Endothelial cell of umbilical vein (primary cell): ENCODE measurements around the gene SLC13A5. TPM values are rescaled to one million over a fixed set of nuclear protein-coding genes. Genes with fewer than 3 reads are reported as not detected.

Experiments
- BruUV-seq: library from RNA; stranded (reverse); fragments of 400-500 nt; replicated peaks from 2 replicates; lab custom pipeline; 2021; lab: Mats Ljungman, UMichigan
- CTCF ChIA-PET: fragments of 300-600, 350-600 bp; sonication (Branson Sonifier 250); formaldehyde crosslinking; loops from one replicate; lab custom pipeline; 2021; ENCODE audit warnings: antibody characterized with exemption, inconsistent platforms; lab: Charles Lee
- POLR2A ChIA-PET: fragments of 300-600, 350-600 bp; sonication (Branson Sonifier 250); formaldehyde crosslinking; loops from one replicate; lab custom pipeline; 2021; ENCODE audit warnings: antibody characterized with exemption, inconsistent platforms; lab: Charles Lee
- DNase-seq: peaks from one replicate; pipeline ENCODE4 v3.0.0-alpha.2; 2011; ENCODE audit warnings: low read depth, low spot score
- FAIRE-seq: peaks from 2 replicates; lab custom pipeline; 2011; peaks lifted over from hg19 to GRCh38; lab: Jason Lieb, UNC
- H2AFZ ChIP-seq: 2 replicates; pipeline ENCODE4 v1.6.0; 2012; ENCODE audit warnings: low read depth, low read length, control low read depth, inconsistent platforms
- H3K27ac ChIP-seq: 2 replicates; pipeline ENCODE4 v1.5.1; 2011; ENCODE audit warnings: low read depth, mild to moderate bottlenecking, control low read depth, low read length, moderate library complexity; ENCODE audit not compliant: insufficient read depth
- H3K27me3 ChIP-seq, 2 experiments: 2 replicates each; pipeline versions ENCODE4 v1.6.0 to v1.6.1; 2011; ENCODE audit warnings: low read length in 2 of 2, mixed read lengths in 1 of 2; ENCODE audit not compliant: control insufficient read depth in 2 of 2, insufficient read depth in 2 of 2
- H3K36me3 ChIP-seq, 2 experiments: 2 replicates in 1 of 2; 3 replicates in 1 of 2; pipeline ENCODE4 v1.5.1; 2011; ENCODE audit warnings: low read length in 2 of 2, mild to moderate bottlenecking in 1 of 2, moderate library complexity in 1 of 2; ENCODE audit not compliant: control insufficient read depth in 2 of 2, insufficient read depth in 2 of 2; ENCODE audit errors: extremely low read depth in 1 of 2
- H3K4me1 ChIP-seq: 3 replicates; pipeline ENCODE4 v1.5.1; 2011; ENCODE audit warnings: mild to moderate bottlenecking, low read length; ENCODE audit not compliant: control insufficient read depth, insufficient read depth; ENCODE audit errors: extremely low read depth
- H3K4me2 ChIP-seq: 2 replicates; pipeline ENCODE4 v1.6.1; 2011; ENCODE audit warnings: low read length, control low read depth, mixed read lengths; ENCODE audit not compliant: insufficient read depth
- H3K4me3 ChIP-seq, 3 experiments: fragments of 200-600 bp in 1 of 3; sonication (generic), shearing (Covaris generic) in 1 of 3; replicated peaks in 1 of 3; 2 replicates each; pipeline ENCODE4 v1.5.1; 2011 to 2016; ENCODE audit warnings: control low read depth in 3 of 3, low read length in 3 of 3, mild to moderate bottlenecking in 2 of 3, inconsistent platforms in 1 of 3, low read depth in 1 of 3, moderate library complexity in 1 of 3; ENCODE audit not compliant: insufficient read depth in 1 of 3
- H3K79me2 ChIP-seq: 2 replicates; pipeline ENCODE4 v1.6.0; 2012; ENCODE audit warnings: low read length, inconsistent platforms; ENCODE audit not compliant: control insufficient read depth, insufficient read depth
- H3K9ac ChIP-seq: replicated peaks from 2 replicates; pipeline ENCODE3; 2011; ENCODE audit warnings: low read length, control low read depth; ENCODE audit not compliant: insufficient read depth; ENCODE audit errors: extremely low read depth
- H3K9me1 ChIP-seq: replicated peaks from 3 replicates; pipeline ENCODE4 v1.6.0; 2011; ENCODE audit warnings: mild to moderate bottlenecking, low read length; ENCODE audit not compliant: control insufficient read depth, insufficient read depth; ENCODE audit errors: extremely low read depth
- H3K9me3 ChIP-seq: replicated peaks from 2 replicates; pipeline ENCODE4 v1.5.1; 2012; ENCODE audit warnings: low read length, inconsistent platforms; ENCODE audit not compliant: control insufficient read depth, insufficient read depth
- H4K20me1 ChIP-seq: replicated peaks from 2 replicates; pipeline ENCODE3; 2011; ENCODE audit warnings: mild to moderate bottlenecking, low read length; ENCODE audit not compliant: control insufficient read depth, insufficient read depth; ENCODE audit errors: extremely low read depth
- CTCF ChIP-seq, 2 donors: IDR thresholded peaks; 1 replicate in 1 of 2; 2 replicates in 1 of 2; pipeline ENCODE4 v1.5.1; 2011; ENCODE audit warnings: low read length in 2 of 2, mild to moderate bottlenecking in 2 of 2, moderate library complexity in 2 of 2, control low read depth in 1 of 2, inconsistent platforms in 1 of 2, low read depth in 1 of 2; ENCODE audit not compliant: insufficient read depth in 1 of 2; ENCODE audit errors: extremely low read depth in 1 of 2
- EZH2 ChIP-seq: IDR thresholded peaks from 2 replicates; pipeline ENCODE4 v1.6.1; 2012; ENCODE audit warnings: borderline replicate concordance, low read depth, mild to moderate bottlenecking, moderate library complexity, low read length, inconsistent platforms; ENCODE audit not compliant: severe bottlenecking
- FOS ChIP-seq: IDR thresholded peaks from 2 replicates; pipeline ENCODE4 v1.6.1; 2011; ENCODE audit warnings: mild to moderate bottlenecking, low read length, moderate library complexity, borderline replicate concordance; ENCODE audit not compliant: insufficient read depth
- GATA2 ChIP-seq: IDR thresholded peaks from 2 replicates; pipeline ENCODE4 v1.7.0; 2011; ENCODE audit warnings: low read depth, mild to moderate bottlenecking, moderate library complexity, mixed read lengths, low read length; ENCODE audit not compliant: insufficient read length, insufficient read depth
- JUN ChIP-seq: IDR thresholded peaks from 2 replicates; pipeline ENCODE4 v1.6.1; 2011; ENCODE audit warnings: borderline replicate concordance, low read depth; ENCODE audit not compliant: insufficient read length, insufficient read depth
- MYC ChIP-seq: IDR thresholded peaks from one replicate; pipeline ENCODE4 v1.6.1; 2011; ENCODE audit warnings: mild to moderate bottlenecking, low read depth, low read length
- POLR2A ChIP-seq: IDR thresholded peaks from 2 replicates; pipeline ENCODE4 v1.6.1; 2012; ENCODE audit warnings: low read depth, mild to moderate bottlenecking, control low read depth, low read length
- dilution Hi-C: fragments of 300-500 bp; cut with MboI; formaldehyde crosslinking; loops from one replicate; pipeline ENCODE4 v1.15.0; 2019; ENCODE audit warnings: low sequenced_read_pairs; ENCODE audit not compliant: extremely low pct_ligation_motif_present
- intact Hi-C: fragments of 100-400 bp; cut with micrococcal nuclease; formaldehyde crosslinking; loops from one replicate; pipeline ENCODE4 v1.10.0; 2022
- polyA plus RNA-seq, 4 experiments: library from polyadenylated mRNA; depleted of rRNA in 3 of 4; stranded (reverse) in 3 of 4; unstranded in 1 of 4; fragments of >200 nt; gene quantifications; 2 replicates each; pipeline versions ENCODE4 v1.2.1 to v1.2.3, GENCODE V29; 2011 to 2012; ENCODE audit warnings: missing spikeins in 1 of 4
- total RNA-seq: library from RNA; stranded (reverse); gene quantifications from 2 replicates; pipeline ENCODE4 v1.2.3, GENCODE V29; 2021

SLC13A5 gene
- total and polyA plus RNA-seq, 2 donors (not counting 3 experiments of a cell fraction or from before 2014, with no cell fraction given), result 0.03 TPM; not detected in 1

DNA sequence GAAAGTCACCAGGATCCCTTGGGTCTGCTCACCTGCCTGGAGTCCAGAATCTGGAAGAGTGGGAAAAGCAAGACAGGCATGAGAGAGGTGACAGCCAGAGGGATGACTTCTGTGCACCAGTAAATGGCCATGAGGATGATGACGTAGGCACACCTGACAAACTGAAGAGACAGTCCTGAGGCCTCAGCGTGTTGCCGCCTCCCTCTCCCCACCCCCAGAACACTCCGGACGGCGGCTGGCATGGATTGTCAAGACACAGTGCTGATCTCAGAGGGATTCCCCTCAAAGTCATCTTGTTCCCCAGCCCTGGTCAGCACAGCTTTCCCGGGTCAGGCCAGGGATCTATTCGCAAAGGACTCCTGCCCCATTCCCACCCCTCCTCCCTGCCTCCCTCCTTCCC lies 6.2 kb downstream of the SLC13A5 start:
- no peaks in the 10 kb centered on the region for H3K79me2 ChIP-seq
- TF ChIP-seq JUN (no peak), GATA2 (no peak), POLR2A (no peak), CTCF (IDR thresholded peaks at IDR 0.05; ENCODE audit: extremely low read depth in 1 of 2, insufficient read depth in 1 of 2, low read depth in 1 of 2, low read length in 2 of 2) (no peak), EZH2 (no peak), FOS (no peak), MYC (no peak)
- no peaks in the 10 kb centered on the region for H4K20me1 ChIP-seq
- H3K27me3 ChIP-seq, result peaks cover 4 to 9% of the 10 kb centered on the region in 2 experiments
- no TSS peak for BruUV-seq
- H3K9me1 ChIP-seq, result no peaks in the 10 kb centered on the region
- H3K4me1 ChIP-seq, result no peaks in the 10 kb centered on the region
- dilution Hi-C loops, result no loop called here
- POLR2A ChIA-PET, result no interaction called here
- intact Hi-C loops, result no loop called here
- DNase-seq, result no peak
- H3K9ac ChIP-seq, result no peak overlapping the region
- H3K4me2 ChIP-seq, result no peak overlapping the region
- no peak overlapping the region for H3K4me3 ChIP-seq
- CTCF ChIA-PET, result interaction anchor here (0.9 to 1.5 kb wide), 3 partner anchors 8 to 41 kb away, joined by 3 to 5 read pairs (median 3); no protein-coding TSS in a partner anchor
- no peak overlapping the region for H2AFZ ChIP-seq
- no peak for FAIRE-seq
- no peaks in the 10 kb centered on the region for H3K36me3 ChIP-seq
- no peak overlapping the region for H3K27ac ChIP-seq
- H3K9me3 ChIP-seq, result no peaks in the 10 kb centered on the region
